NB4 (cell line): Measurements from ENCODE around the gene C14orf93.

Source experiments
- DNase-seq: peaks from one replicate; pipeline ENCODE4 v3.0.0; 2010; ENCODE audit warnings: low read depth
- H3K4me3 ChIP-seq: one replicate; pipeline ENCODE4 v1.5.1; 2011; ENCODE audit warnings: mild to moderate bottlenecking, low read depth, low read length, moderate library complexity
- CTCF ChIP-seq: IDR thresholded peaks from one replicate; pipeline ENCODE4 v1.5.1; 2012; ENCODE audit warnings: low read depth, low read length
- MAX ChIP-seq: IDR thresholded peaks from 2 replicates; pipeline ENCODE4 v1.6.1; 2011; ENCODE audit warnings: low read depth, low read length
- MYC ChIP-seq: IDR thresholded peaks from 2 replicates; pipeline ENCODE4 v1.6.1; 2011; ENCODE audit warnings: low read depth, low read length
- POLR2A ChIP-seq: IDR thresholded peaks from 2 replicates; pipeline ENCODE4 v1.6.1; 2011; ENCODE audit warnings: mild to moderate bottlenecking; ENCODE audit not compliant: insufficient read length; ENCODE audit errors: extremely low read depth

The C14orf93 gene

GRCh38 chr14:23042162-23042965 is 32.4 kb upstream of the C14orf93 start, which contains the start of gene PSMB11:
TSS of gene PSMB11 (plus strand) at chr14:23042212. CDS start at chr14:23042226, 14 bp downstream.
- H3K4me3 ChIP-seq = no peak within 1 kb of the TSS
- DNase-seq = no peak
- TF ChIP-seq MAX (no peak), MYC (no peak), POLR2A (no peak), CTCF (no peak)

DNA sequence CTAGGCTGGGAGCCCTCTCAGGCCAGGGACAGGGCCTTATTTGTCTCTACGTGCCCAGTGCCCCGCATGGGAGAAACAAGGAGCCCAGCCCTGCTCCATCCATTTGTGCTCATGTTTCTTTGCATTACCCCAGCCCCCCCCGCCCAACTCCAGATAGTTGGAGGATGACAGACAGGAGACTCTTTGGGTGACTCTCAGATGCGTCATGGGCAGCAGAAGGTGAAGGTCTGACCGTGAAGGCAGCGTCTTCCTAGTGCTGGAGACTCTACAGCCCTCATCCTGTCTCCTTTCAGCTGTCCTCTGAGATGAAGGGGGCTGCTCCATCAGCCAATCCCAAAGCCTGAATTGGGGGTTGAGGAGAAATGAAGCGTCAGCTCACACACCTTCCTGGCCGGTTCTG is 31.8 kb upstream of the C14orf93 start:
- TF ChIP-seq MAX (no peak), POLR2A (no peak), MYC (no peak), CTCF (no peak)
- DNase-seq = no peak
- H3K4me3 ChIP-seq = no peak overlapping the region

DNA sequence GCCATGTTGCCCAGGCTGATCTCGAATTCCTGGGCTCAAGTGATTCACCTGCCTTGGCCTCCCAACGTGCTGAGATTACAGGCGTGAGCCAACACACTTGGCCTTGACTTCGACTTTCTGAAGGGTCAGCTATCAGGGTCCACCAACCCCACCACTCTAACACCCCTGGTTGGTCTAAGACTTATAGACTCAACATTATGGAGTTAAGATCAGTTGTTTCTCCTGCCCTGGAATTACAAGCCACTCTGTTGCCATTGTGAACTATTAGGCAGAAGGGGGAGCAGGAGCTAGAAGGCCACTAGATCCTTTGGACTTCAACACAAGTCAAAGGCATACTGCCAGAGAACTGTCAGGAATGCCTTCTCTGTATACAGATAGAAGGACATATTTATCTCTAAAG is 30.2 kb upstream of the C14orf93 start:
- DNase-seq = no peak
- TF ChIP-seq POLR2A (no peak), CTCF (no peak), MAX (no peak), MYC (no peak)
- no peak overlapping the region for H3K4me3 ChIP-seq

GRCh38 chr14:23035303-23036144 is 25.6 kb upstream of the C14orf93 start:
- peak overlapping the region; percentile 97 for H3K4me3 ChIP-seq
- DNase-seq = no peak
- TF ChIP-seq MAX (no peak), MYC (no peak), CTCF (no peak), POLR2A (no peak)

DNA sequence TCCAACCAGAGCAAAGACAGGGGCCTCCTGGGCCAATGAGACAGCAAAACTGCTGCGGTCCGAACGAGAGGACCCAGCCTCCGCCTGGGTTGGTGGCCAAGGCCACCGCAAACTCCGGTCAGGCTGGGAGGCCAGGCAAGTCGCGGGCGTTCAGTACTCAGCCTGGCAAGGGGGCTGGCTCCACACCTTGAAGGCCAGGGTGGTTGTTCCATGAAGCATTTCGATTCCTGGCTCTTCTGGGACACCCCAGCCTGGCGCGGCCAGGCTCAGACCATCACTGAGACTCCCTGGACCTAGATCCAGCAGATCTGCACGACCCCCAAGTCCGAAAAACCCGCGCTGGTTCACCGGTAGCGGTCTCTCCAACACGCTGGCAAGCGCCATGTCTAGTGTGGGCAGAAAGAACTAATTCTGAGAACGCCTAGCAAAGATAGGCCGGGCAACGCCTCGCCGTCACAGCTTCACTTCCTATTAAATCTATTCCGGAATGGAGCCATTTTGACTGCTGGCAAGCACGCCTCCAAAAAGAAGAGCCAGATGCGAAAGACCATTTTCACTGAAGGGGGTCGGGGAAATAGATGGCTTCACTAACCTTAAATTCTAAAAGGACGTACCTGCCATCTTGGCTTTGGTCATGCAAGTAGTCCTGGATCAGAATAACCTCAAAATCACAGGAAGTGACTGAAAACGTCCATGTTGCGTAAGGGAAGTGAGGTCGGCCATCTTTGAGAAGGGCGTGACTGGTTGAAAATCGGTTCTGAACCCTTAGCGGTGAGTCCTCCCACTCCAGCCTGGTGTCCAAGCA is 24.8 kb upstream of the C14orf93 start, which contains the start of gene PSMB5:
Gene PSMB5, minus strand, starts transcription at position 403 of the 805 bp plus-strand sequence. Its CDS starts 19 bp downstream, at position 384.
- DNase-seq = peak; percentile 97
- TF ChIP-seq MYC = peak; percentile 24
- no peak; the same call in 1 of the 2 replicates for TF ChIP-seq MAX
- peak; percentile 82 for TF ChIP-seq POLR2A
- no peak for TF ChIP-seq CTCF
- peak within 1 kb of the TSS; percentile 97 for H3K4me3 ChIP-seq
